Amniotic epithelial cell (primary cell): ENCODE results near the gene SUSD3.

Experiments used
- DNase-seq: peaks from one replicate; pipeline ENCODE4 v3.0.0-alpha.2; 2010; ENCODE audit warnings: low read depth

Gene SUSD3

GRCh38 chr9:93126151-93126781 is 67.8 kb downstream of the SUSD3 start:
- DNase-seq = no peak

- peak; percentile 55 for DNase-seq
Observed at GRCh38 chr9:93126825-93127368, 68.4 kb downstream of the SUSD3 start.

GRCh38 chr9:93127395-93127911 is 69.0 kb downstream of the SUSD3 start:
- peak; percentile 58 for DNase-seq

GRCh38 chr9:93128011-93128714 is 69.7 kb downstream of the SUSD3 start:
- no peak for DNase-seq

- no peak for DNase-seq
Observed at GRCh38 chr9:93128715-93129224, 70.3 kb downstream of the SUSD3 start.

- no peak for DNase-seq
Observed at GRCh38 chr9:93129286-93129685, 70.8 kb downstream of the SUSD3 start.

GRCh38 chr9:93129691-93130500 is 71.4 kb downstream of the SUSD3 start:
- no peak for DNase-seq

GRCh38 chr9:93130861-93131481 is 72.5 kb downstream of the SUSD3 start:
- DNase-seq = no peak

- DNase-seq = no peak
Observed at GRCh38 chr9:93131599-93132286, 73.2 kb downstream of the SUSD3 start.

GRCh38 chr9:93132287-93132927 is 73.9 kb downstream of the SUSD3 start:
- DNase-seq = peak; percentile 57

- peak; percentile 48 for DNase-seq
Observed at GRCh38 chr9:93132946-93133680, 74.6 kb downstream of the SUSD3 start.

GRCh38 chr9:93133681-93134014 is 75.1 kb downstream of the SUSD3 start:
- peak; percentile 86 for DNase-seq

- DNase-seq = peak; percentile 69
Observed at GRCh38 chr9:93134015-93134739, 75.7 kb downstream of the SUSD3 start, which contains the start of gene NINJ1. TSS of gene NINJ1 (minus strand) at chr9:93134251. CDS start at chr9:93134217, 34 bp downstream.
